ENCODE data around the gene TCP11. TPM values are rescaled to one million over a fixed set of nuclear protein-coding genes. Genes with fewer than 3 reads are reported as not detected.

TCP11 gene
- total RNA-seq, 2 donors from 2014 or later = not detected

DNA sequence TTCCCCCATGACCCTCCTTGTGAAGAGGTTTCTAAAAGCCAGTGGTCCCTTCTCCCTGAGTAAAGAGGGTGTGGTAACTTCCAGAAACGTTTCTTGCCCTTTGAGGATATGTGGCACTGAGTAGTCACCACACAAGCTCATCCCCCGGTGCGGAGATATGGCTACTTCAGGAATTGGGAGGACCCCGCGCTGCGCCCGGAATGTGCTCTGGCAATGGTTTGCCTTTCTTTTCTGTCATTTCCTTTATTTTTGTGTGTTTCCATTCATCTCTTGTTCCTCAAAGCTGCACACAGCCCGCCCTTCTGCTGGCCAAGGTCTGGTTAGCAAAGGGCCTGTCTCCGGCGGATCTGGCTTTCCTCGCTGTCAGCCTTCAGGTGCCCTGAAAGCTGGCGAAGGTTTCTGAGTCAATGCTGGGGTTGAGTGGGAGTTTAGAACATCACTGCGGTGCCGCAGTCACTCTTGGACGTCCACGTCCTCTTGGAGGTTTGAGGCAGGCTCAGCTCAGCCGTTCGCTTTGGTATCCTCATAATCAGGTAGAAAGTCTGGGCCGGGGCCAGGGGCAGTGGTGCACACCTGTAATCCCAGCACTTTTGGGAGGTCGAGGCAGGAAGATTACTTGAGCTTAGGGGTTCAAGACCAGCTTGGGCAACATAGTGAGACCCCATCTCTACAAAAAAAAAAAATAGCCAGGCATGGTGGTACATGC lies 67.2 kb downstream of the TCP11 start:
- DNase-seq = peak in 1 of 2 donors; percentile 10
- intact Hi-C loops (cut with DNase I, micrococcal nuclease) = no loop called here
- ATAC-seq = no peak

- DNase-seq (no peak), ATAC-seq (no peak)
- intact Hi-C loops (cut with DNase I, micrococcal nuclease) = no loop called here
These were observed 67.9 kb downstream of the TCP11 start for GRCh38 chr6:35073211-35073610.

DNA sequence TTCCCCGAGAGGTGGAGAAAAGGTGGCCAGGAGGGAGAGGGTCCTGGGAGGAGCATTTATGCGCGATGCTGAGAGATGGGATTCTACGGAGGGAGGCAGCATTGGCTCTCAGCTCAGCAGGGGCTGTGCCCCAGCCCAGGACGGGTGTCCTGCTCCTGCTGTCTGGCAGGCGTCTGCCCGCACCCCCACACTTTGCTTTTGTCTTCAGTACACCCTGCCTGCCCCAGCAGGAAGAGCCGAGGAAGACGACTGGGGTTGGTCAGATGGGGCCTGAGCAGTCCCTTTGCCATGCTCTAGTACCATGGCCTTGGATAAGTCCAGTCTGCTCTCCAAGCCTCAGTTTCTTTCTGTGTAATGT lies 68.5 kb downstream of the TCP11 start:
- DNase-seq (no peak), ATAC-seq (no peak)
- intact Hi-C loops (cut with DNase I, micrococcal nuclease) = no loop called here

DNA sequence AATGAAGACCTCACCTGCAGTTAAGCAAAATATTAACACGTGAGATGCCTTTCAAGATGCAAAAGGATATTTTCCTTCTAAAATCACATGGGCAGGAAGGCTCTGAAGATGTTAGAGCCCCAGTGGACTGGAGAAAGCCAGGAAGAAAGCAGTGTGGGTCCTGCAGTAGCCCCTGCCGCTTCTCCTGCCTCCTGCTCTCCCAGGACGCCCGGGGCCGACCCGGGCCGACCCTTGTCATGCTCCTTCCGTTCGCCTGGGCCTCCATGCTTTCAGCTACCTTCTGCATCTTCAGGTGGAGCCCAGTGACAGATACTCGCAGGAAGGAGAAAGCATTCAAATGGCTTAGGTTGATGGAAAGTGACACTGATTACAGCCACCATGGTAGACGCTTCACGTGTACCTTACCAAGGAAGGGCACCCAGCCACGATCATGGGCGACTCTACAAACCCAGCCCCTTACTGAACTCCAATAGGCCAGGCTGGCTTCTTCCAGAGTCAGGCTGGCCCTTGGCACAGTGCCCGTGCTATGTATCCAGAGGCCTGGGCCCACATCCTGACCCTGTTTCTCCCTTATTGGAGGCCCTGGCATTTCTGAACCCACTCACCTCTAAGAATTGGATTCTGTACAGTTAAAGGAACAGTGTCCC lies 69.0 kb downstream of the TCP11 start:
- ATAC-seq (no peak), DNase-seq (no peak)
- intact Hi-C loops (cut with DNase I, micrococcal nuclease) = no loop called here

DNA sequence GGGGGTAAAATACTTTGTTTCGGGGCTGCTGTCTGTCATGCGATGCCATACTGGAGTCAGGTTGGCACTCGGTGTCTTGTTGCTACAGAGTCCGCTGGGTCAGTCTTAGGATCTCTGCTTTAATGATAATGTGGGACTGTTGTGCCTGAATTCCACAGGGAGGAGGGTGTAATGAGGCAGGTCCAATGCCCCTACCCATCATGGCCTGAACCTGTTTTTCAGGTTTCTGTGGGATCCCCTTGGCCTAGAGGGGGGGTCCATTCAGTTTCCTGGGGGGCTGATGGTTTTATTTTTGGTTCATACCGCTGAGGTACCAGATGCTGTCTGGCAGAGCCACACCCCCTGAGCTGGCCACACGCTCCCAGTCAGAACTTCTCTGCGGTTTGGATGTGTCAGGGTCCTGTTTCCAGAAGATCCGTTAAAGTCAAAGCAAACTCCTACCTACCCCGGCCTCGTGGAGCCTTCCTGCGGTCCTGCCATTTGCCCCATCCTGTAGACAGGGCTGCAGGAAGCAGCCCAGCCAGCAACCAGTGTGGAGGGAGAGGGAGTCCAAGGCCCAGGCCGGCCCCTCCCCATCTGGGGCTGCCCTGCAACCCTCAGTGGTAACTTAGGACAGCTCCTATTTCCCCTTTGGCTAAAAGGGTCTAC lies 69.7 kb downstream of the TCP11 start:
- intact Hi-C loops (cut with DNase I, micrococcal nuclease) = no loop called here
- ATAC-seq (no peak), DNase-seq (no peak)

DNA sequence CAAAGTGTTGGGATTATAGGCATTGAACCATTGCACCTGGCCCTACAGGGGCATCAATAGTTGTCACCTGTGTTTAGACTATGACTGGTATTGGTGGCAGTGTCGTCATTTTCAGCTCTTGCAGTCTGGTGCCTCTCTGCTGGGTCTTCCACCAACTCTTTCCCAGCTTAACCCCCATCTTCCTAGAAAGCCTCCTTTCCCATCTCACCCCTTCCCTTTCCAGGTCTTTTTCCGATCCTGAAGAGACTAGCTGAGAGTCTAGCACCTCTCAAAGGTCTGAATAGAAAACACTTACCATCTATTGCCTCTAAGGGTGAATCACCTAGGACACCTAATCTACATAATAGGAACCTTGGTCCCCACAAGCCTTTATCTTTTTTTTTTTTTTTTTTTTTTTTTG lies 71.0 kb downstream of the TCP11 start:
- intact Hi-C loops (cut with DNase I, micrococcal nuclease) = no loop called here
- no peak for ATAC-seq

GRCh38 chr6:35069262-35069661 lies 71.9 kb downstream of the TCP11 start:
- intact Hi-C loops (cut with DNase I, micrococcal nuclease) = loop anchor here in 1 of 2 donors (10.0 kb wide), 1 partner anchor 66 kb away; no protein-coding TSS in a partner anchor
- no peak for ATAC-seq
- DNase-seq = no peak

More for the DNA sequence above, 71.0 kb downstream of the TCP11 start:
- DNase-seq = no peak

DNA sequence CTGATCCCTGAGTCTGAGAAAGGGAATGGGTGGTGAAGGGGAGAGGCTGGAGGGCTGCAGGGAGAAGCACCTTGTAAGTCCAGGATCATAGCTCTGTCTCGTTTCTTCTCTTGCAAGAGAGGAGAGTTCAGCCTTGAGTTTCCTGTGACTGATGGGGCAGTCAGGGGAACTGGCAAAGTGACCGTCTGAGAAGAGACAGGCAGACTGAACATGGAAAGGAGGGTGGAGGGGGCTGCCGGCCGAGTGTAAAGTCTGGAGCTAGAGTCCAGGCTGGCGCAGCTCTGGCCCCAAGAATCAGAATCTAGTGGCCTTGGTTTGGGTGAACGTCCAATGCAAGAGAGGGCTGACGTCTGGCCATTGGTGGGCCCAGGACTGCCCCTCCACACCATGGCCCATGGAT lies 72.5 kb downstream of the TCP11 start:
- ATAC-seq = no peak
- no peak for DNase-seq
- intact Hi-C loops (cut with DNase I, micrococcal nuclease) = loop anchor here in 1 of 2 donors (10.0 kb wide), 1 partner anchor 66 kb away; no protein-coding TSS in a partner anchor

GRCh38 chr6:35068206-35068605 lies 72.9 kb downstream of the TCP11 start:
- intact Hi-C loops (cut with DNase I, micrococcal nuclease) = loop anchor here in 1 of 2 donors (10.0 kb wide), 1 partner anchor 67 kb away; no protein-coding TSS in a partner anchor
- DNase-seq (no peak), ATAC-seq (no peak)

Other genes starting within 250 kb of the TCP11 start
- gene SCUBE3, start 72.6 kb upstream of the TCP11 start, total RNA-seq = under 1 TPM; 0.09 to 0.67 TPM
- 10 to 100 TPM; 29.1 to 33.5 TPM for gene ZNF76, start 118.4 kb upstream of the TCP11 start, total RNA-seq
- 10 to 100 TPM; 10.3 to 10.5 TPM for gene DEF6, start 156.5 kb upstream of the TCP11 start, total RNA-seq
- gene PPARD, start 201.2 kb upstream of the TCP11 start, total RNA-seq = 10 to 100 TPM; 36.0 to 68.0 TPM

Data from left colon (tissue), 2 donors.